NCI-H1417 (cell line): ENCODE data around the gene STK32B.

Source experiments
- DNase-seq, 3 experiments: peaks; one replicate each; lab custom pipeline; 2025; lab: John Stamatoyannopoulos, UW

STK32B gene

GRCh38 chr4:5361968-5362367 is 310.7 kb downstream of the STK32B start:
- DNase-seq = no peak

GRCh38 chr4:5364406-5364805 is 313.1 kb downstream of the STK32B start:
- DNase-seq = no peak

DNA sequence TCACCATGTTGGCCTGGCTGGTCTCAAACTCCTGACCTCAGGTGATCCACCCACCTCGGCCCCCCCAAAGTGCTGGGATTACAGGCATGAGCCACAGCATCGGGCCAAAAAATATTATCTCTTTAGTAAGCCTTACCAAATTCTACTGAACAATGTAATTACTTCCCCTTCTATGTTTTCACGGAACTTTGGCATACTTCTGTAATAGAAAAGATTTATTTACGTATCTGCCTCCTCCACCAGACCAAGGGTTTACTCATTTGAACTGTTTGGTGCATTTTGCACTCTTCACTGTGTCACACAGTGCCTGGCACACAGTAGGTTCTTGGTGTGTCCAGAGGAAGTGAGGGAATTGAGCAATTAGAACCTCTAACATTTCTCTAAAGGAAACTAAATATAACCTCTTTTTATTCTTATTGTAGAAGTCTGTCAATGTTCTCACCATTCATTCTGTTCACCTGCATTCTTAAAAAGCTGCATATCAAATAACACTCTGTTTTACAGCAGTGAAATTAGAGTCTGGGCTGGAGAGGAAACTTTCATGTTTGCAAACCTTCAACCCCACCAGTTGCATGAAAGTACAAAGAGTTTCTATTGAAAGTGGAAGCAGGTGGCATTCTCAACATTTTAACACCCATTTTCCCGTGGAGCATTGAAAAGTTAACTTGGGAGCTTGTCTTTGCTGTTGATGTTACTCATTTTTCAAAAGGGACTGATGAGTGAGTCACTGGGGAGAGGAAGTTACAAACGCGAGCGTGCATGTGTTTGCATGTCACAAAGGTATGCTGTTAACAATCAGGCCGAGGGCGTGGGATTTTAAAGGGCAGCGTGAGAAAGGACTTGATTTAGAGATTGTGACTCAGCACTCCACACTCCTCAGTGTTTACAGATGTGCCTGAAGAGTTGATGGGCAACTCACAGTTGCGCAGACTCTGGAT is 314.1 kb downstream of the STK32B start:
- peak; percentile 29 to 54 (median 52) for DNase-seq

DNA sequence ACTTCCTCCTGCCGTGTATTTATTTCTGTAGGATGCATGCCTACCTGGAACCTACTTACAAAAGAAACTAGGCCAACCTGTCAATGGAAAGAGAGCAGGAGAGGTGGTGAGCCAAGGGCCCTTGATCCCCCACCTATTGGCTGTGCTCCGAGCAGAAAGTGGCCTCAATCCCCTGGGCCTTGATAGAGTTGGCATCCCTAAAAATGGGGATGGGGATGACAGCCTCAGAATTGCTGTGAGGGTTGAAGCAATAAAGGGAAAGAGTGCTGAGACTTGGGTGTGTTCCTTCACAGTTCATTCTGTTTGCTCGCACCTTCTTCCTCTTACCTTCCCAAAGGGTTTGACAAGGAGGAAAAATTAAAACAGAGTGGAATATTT is 314.7 kb downstream of the STK32B start:
- no peak for DNase-seq

- DNase-seq = no peak
Observed at GRCh38 chr4:5366421-5366820, 315.1 kb downstream of the STK32B start.

- DNase-seq = no peak
Observed at GRCh38 chr4:5368426-5368825, 317.1 kb downstream of the STK32B start.

DNA sequence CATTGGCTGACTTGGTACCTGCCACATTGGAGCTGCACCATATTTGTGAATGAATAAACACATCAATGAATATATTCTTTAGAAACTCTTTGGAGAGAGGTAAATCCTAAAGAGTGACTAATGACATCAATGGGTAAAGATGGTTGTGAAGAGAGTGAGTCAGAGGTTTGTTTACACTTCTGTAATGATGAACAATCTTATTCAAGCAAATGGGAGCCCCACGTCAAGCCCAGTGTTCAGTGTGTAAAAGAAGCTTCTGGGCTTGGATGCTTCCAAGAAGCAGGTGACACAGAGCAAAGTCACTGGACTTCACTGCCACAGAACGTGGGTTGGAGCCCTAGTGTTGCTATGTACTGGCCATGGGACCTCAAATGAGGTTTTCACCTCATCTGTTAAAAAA is 319.0 kb downstream of the STK32B start:
- DNase-seq = peak in 1 of 3 experiments; percentile 4

GRCh38 chr4:5371415-5372190 is 320.3 kb downstream of the STK32B start:
- DNase-seq = peak in 1 of 3 experiments; percentile 22

- no peak for DNase-seq
Observed at GRCh38 chr4:5372198-5372597, 320.9 kb downstream of the STK32B start.

DNA sequence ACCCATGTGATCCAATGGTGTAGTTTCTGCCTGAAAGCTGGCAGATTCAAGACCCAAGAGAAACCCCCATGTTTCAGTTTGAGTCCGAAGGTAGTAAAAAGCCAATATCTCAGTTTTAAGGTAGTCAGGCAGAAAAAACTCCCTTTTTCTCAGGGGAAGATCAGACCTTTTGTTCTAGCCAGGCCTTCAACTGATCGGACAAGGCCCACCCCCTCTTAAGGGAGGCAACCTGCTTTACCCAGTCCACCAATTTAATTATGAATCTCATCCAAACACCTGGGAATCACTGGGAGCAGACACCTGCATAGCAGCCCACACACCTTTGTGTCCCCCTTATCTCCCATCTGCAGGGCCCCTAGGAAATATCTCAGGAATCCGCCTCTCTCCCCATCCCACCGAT is 322.0 kb downstream of the STK32B start:
- no peak for DNase-seq

DNA sequence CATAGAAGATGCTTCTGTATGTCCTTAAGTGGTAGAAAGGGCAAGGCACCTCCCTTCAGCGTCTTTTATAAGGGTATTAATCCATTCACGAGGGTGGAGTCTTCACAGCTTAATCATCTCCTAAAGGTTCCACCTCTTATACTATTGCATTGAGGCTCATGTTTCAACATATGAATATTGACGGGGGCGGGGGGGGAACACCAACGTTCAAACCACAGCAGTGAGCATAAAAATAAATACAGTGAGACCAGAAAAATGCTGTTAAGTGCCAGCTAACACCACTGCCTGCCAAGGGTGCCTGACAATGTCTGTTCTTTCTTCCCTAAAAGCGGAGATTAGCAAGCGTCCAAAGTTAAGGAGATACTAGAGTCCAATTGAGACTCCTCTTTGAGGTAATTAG is 323.3 kb downstream of the STK32B start:
- DNase-seq = no peak

DNA sequence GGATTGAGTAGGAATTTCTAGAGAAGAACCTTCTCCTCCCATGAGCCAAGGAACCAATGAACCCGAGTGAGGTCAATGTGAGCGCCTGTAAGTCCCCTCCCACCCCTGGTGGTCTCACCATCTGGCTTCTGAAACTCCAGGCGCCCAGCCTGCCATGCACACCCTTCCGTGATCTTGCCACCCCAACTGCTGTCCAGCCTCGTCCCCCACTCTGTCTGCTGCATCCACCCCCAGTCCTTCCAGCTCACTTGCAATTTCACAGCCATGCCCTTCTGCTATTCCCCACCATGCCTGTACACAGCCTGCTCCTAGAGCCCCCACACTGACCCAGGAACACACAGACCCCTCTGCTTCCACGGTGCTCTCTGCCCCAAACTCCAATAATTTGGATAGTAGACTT is 323.7 kb downstream of the STK32B start:
- DNase-seq = no peak

- peak in 1 of 3 experiments; percentile 37 for DNase-seq
Observed at GRCh38 chr4:5376015-5376414, 324.7 kb downstream of the STK32B start.

DNA sequence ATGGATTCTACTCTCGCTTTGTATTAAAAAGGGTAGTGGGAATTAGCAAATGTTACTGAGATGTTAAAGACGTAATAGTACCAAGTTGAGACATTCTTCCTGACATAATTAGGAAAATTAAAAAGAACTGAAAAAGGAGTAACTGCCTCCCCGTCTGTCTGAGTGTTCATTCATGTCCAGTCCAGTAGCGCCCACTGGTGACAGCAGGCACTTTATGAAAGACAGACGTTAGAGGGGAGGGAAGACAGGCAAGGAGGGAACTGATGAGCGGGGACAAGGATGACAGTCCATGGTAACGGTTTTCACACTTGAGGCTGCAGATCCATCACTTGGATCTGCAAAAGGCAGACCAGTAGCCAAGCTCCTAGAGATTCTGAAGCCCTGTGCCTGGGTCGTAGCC is 326.7 kb downstream of the STK32B start:
- peak in 1 of 3 experiments; percentile 13 for DNase-seq

DNA sequence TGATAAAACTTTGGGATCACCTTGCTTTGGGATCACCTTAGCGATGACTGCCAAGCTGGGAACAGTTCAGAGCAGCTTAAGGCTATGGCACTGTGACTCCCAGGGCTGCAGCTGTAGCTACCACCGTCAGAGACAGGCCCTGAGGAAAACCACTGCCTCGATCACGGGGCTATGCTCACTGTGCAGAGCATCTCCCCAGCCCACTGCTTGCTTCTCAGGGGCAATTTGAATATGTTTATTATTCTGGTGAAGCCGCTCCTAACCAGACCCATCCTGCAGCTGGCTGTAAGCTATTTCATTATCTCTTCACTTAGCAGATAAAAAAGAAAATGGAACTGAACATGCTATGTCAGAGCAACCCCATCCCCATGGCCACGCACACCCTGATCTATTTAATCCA is 328.6 kb downstream of the STK32B start:
- no peak for DNase-seq

GRCh38 chr4:5381961-5382441 is 330.7 kb downstream of the STK32B start:
- DNase-seq = no peak

- no peak for DNase-seq
Observed at GRCh38 chr4:5383191-5383980, 332.1 kb downstream of the STK32B start.

DNA sequence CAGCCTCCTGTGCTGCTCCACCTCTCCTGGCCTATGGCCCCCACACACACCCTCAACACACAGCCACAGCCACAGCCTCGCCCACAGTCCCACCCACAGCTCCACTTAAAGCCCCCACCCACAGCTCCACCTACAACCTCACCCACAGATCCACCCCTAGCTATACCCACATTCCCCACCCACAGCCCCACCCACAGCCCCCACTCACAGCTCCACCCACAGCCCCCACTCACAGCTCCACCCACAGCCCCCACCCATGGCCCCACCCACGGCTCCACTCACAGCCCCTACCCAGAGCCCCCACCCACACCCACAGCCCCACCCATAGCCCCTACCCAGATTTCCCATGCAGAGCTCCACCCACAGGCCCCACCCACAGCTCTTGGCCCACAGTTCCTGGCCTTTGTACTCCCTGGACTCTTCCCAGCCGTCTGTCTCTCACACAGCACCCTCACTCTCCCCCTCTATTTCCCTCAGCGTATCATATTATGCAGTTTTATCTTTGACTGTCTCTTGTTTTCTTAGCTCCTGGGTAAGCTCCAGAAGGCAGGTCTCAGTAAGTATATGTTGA is 334.5 kb downstream of the STK32B start:
- DNase-seq = no peak

GRCh38 chr4:5386921-5387320 is 335.6 kb downstream of the STK32B start:
- no peak for DNase-seq

GRCh38 chr4:5387457-5387856 is 336.2 kb downstream of the STK32B start:
- peak in 1 of 3 experiments; percentile 3 for DNase-seq

GRCh38 chr4:5389756-5390310 is 338.6 kb downstream of the STK32B start:
- no peak for DNase-seq
